ENCODE results near the gene NIPA2.
A peak's percentile ranks its signal among the peaks of the same experiment; 100 is the strongest.

The NIPA2 gene

DNA sequence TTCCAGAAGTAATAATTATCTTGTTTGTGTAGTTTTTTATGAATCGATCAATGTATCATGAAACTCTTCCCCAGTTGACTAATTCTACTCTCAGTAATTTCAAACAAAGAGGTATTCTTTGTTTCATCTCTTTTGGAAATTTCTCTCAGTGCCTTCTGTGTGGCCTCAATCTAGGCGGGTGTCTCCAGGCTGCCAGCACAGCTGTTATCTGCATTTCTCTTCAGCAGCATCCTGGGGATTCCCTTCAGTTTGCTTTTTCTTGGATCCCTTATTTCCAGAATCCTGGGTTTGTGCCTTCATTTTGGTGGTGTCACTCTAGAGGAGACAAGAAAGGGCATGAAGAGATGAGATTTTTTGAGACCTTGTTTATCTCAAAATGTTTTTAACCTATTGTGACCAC, 22.7 kb downstream of the NIPA2 start:
- DNase-seq (ENCODE audit: low spot score in 2 of 2) (no peak), ATAC-seq (no peak)
- H3K4me3 Mint-ChIP-seq: no peak overlapping the region
- H3K36me3 Mint-ChIP-seq: peaks cover 100% of the 10 kb centered on the region
- H3K27ac Mint-ChIP-seq: peak overlapping the region; percentile 30
- no peaks in the 10 kb centered on the region for H3K9me3 Mint-ChIP-seq
- H3K4me1 Mint-ChIP-seq: peaks cover 13% of the 10 kb centered on the region

- peak overlapping the region; percentile 30 for H3K27ac Mint-ChIP-seq
These were observed 24.9 kb downstream of the NIPA2 start for GRCh38 chr15:22863356-22863755.

DNA sequence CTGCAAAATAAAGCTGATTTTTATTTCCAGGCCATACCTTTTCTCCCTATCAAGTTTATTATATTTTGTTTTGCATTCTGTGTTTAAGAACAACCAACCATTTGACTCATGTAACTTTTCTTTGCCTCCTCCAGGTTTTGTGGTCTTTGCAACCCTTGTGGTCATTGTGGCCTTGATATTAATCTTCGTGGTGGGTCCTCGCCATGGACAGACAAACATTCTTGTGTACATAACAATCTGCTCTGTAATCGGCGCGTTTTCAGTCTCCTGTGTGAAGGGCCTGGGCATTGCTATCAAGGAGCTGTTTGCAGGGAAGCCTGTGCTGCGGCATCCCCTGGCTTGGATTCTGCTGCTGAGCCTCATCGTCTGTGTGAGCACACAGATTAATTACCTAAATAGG, 27.6 kb downstream of the NIPA2 start:
- ATAC-seq: no peak
- peaks cover 14% of the 10 kb centered on the region for H3K4me1 Mint-ChIP-seq
- H3K27ac Mint-ChIP-seq: peak overlapping the region; percentile 19
- DNase-seq (ENCODE audit: low spot score in 2 of 2): no peak
- peaks cover 94% of the 10 kb centered on the region for H3K36me3 Mint-ChIP-seq
- no peak overlapping the region for H3K4me3 Mint-ChIP-seq
- H3K9me3 Mint-ChIP-seq: no peaks in the 10 kb centered on the region

More at GRCh38 chr15:22863356-22863755, 24.9 kb downstream of the NIPA2 start:
- Mint-ChIP-seq H3K4me3 (no peak overlapping the region), H3K36me3 (peaks cover 100% of the 10 kb centered on the region), H3K9me3 (no peaks in the 10 kb centered on the region), H3K4me1 (peaks cover 14% of the 10 kb centered on the region)
- no peak for ATAC-seq
- no peak for DNase-seq (ENCODE audit: low spot score in 2 of 2)

GRCh38 chr15:22867886-22868285, 29.4 kb downstream of the NIPA2 start:
- Mint-ChIP-seq H3K4me3 (no peak overlapping the region), H3K36me3 (peaks cover 83% of the 10 kb centered on the region), H3K9me3 (no peaks in the 10 kb centered on the region), H3K4me1 (peaks cover 8% of the 10 kb centered on the region), H3K27ac (no peak overlapping the region)
- no peak for DNase-seq (ENCODE audit: low spot score in 2 of 2)
- no peak for ATAC-seq

- Mint-ChIP-seq H3K4me3 (no peak overlapping the region), H3K9me3 (no peaks in the 10 kb centered on the region), H3K27ac (no peak overlapping the region), H3K36me3 (peaks cover 77% of the 10 kb centered on the region), H3K4me1 (peaks cover 8% of the 10 kb centered on the region)
- DNase-seq (ENCODE audit: low spot score in 2 of 2): no peak
- ATAC-seq: no peak
These were observed 30.0 kb downstream of the NIPA2 start for GRCh38 chr15:22868495-22868894.

- H3K27ac Mint-ChIP-seq: no peak overlapping the region
- no peaks in the 10 kb centered on the region for H3K9me3 Mint-ChIP-seq
- H3K4me3 Mint-ChIP-seq: no peak overlapping the region
- peaks cover 73% of the 10 kb centered on the region for H3K36me3 Mint-ChIP-seq
- H3K4me1 Mint-ChIP-seq: peaks cover 8% of the 10 kb centered on the region
- DNase-seq (ENCODE audit: low spot score in 2 of 2) (no peak), ATAC-seq (no peak)
These were observed 30.5 kb downstream of the NIPA2 start for GRCh38 chr15:22868928-22869327.

GRCh38 chr15:22869856-22870255, 31.4 kb downstream of the NIPA2 start:
- peaks cover 64% of the 10 kb centered on the region for H3K36me3 Mint-ChIP-seq
- H3K4me3 Mint-ChIP-seq: no peak overlapping the region
- H3K9me3 Mint-ChIP-seq: no peaks in the 10 kb centered on the region
- DNase-seq (ENCODE audit: low spot score in 2 of 2) (no peak), ATAC-seq (no peak)
- H3K27ac Mint-ChIP-seq: no peak overlapping the region
- H3K4me1 Mint-ChIP-seq: peaks cover 8% of the 10 kb centered on the region

DNA sequence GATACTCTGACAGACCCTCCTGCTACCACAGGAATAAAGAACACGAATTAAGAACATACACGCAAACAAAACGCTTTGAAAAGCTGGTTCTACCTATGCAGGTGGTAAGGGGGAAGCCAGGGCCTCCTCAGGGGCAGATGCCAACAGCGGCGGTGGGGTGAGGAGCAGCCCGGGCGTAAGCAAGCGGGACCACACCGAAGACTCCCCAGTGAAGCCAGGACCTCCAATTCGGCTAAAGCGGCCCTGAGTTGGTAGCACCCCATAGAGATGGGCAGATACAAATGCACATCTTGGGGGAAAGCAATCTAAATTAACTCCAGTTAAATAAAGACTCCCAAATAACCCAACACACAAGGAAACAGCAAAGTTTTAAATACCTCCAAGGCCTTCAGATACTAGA, 32.4 kb downstream of the NIPA2 start:
- peak overlapping the region; percentile 27 for H3K27ac Mint-ChIP-seq
- H3K36me3 Mint-ChIP-seq: peaks cover 54% of the 10 kb centered on the region
- no peak overlapping the region for H3K4me3 Mint-ChIP-seq
- H3K4me1 Mint-ChIP-seq: peaks cover 4% of the 10 kb centered on the region
- no peaks in the 10 kb centered on the region for H3K9me3 Mint-ChIP-seq
- ATAC-seq (no peak), DNase-seq (ENCODE audit: low spot score in 2 of 2) (no peak)

DNA sequence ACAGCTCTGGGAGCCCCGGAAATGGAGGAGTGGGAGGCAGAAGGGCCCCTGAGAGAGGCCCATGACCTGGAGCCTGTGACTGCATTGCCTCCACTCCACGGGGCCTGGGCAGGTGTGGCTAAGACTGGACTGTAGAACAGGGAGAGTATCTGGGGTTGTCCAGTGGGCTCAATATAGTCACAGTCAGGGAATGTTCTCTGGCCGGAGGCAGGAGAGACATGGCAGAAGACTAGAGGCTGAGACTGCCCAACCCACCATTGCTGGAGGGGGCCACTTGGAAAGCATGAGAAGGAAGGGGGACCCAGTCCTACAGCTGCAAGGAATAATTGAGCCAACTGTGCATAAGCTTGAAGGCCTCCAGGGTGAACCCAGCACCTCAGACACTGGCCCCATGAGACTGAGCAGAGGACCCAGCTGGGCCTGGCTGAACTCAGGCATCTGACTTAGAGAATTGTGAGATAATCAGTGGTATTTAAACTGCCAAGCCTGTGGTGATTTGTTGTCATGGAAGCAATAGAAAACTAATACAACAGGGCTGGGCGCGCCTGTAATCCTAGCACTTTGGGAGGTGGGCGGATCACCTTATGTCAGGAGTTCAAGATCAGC, 33.1 kb downstream of the NIPA2 start:
- H3K4me1 Mint-ChIP-seq: no peaks in the 10 kb centered on the region
- no peak overlapping the region for H3K4me3 Mint-ChIP-seq
- peak overlapping the region; percentile 27 for H3K27ac Mint-ChIP-seq
- no peak for DNase-seq (ENCODE audit: low spot score in 2 of 2)
- no peak for ATAC-seq
- H3K36me3 Mint-ChIP-seq: peaks cover 46% of the 10 kb centered on the region
- H3K9me3 Mint-ChIP-seq: no peaks in the 10 kb centered on the region

DNA sequence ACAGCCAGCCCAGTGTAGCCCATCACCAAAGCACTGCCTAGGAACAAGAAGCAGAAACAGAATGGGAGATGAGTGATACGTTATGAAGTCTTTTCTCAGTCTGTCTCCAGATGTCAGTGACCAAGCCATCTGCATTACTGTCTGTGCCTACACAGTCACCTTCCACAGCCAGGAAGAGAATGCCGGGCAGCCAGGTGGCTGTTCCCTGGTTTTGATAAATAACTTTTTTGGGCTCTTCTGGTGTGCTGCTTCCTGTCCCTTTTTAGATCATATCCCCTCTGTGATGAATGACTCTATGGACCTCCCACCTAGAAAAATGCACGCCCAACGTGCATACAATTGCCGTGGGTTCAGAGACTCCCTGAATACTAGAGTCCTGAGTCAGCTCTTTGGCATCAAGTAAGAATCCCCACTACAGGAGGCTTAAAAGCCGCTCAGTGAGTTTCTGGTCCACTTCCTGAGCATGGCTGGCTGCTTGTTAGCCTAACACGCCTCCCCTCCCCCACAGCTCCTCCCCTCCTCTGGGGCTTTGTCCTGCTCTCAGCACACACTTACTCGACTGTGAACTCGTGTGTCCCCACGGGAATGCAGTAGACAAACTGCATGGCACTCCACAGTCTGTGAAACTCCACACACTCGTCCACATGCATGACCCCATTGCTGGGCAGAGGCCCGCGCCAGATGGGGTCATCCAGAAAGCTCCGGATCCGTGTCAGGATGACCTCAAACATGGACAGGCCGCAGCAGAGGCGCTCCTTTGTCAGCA, 34.7 kb downstream of the NIPA2 start:
- H3K9me3 Mint-ChIP-seq: no peaks in the 10 kb centered on the region
- DNase-seq (ENCODE audit: low spot score in 2 of 2): no peak
- H3K4me3 Mint-ChIP-seq: no peak overlapping the region
- H3K27ac Mint-ChIP-seq: no peak overlapping the region
- H3K4me1 Mint-ChIP-seq: peaks cover 2% of the 10 kb centered on the region
- no peak for ATAC-seq
- peaks cover 31% of the 10 kb centered on the region for H3K36me3 Mint-ChIP-seq

DNA sequence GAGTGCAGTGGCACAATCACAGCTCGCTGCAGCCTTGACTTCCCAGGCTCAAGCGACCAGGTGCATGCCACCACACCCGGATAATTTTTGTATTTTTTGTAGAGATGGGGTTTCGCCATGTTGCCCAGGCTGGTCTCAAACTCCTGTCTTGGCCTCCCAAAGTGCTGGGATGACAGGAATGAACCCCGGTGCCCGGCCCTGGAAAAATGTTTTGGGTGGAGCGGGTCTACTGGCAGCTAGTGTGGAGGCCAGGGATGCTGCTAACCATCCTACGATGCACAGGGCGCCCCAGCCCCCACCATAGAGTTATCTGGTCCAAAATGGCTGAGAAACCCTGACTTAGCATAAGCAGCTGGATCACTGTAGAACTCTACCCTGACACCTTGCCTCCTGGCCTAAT, 35.4 kb downstream of the NIPA2 start:
- Mint-ChIP-seq H3K4me1 (peaks cover 5% of the 10 kb centered on the region), H3K36me3 (peaks cover 24% of the 10 kb centered on the region), H3K4me3 (no peak overlapping the region), H3K9me3 (no peaks in the 10 kb centered on the region), H3K27ac (no peak overlapping the region)
- ATAC-seq (no peak), DNase-seq (ENCODE audit: low spot score in 2 of 2) (no peak)

GRCh38 chr15:22874256-22874655, 35.8 kb downstream of the NIPA2 start:
- Mint-ChIP-seq H3K4me1 (peaks cover 5% of the 10 kb centered on the region), H3K4me3 (no peak overlapping the region), H3K36me3 (peaks cover 20% of the 10 kb centered on the region), H3K9me3 (no peaks in the 10 kb centered on the region), H3K27ac (no peak overlapping the region)
- ATAC-seq: no peak
- DNase-seq (ENCODE audit: low spot score in 2 of 2): no peak

- no peak for DNase-seq (ENCODE audit: low spot score in 2 of 2)
- H3K9me3 Mint-ChIP-seq: no peaks in the 10 kb centered on the region
- peaks cover 5% of the 10 kb centered on the region for H3K4me1 Mint-ChIP-seq
- H3K27ac Mint-ChIP-seq: no peak overlapping the region
- no peak for ATAC-seq
- peaks cover 13% of the 10 kb centered on the region for H3K36me3 Mint-ChIP-seq
- H3K4me3 Mint-ChIP-seq: no peak overlapping the region
These were observed 36.5 kb downstream of the NIPA2 start for GRCh38 chr15:22874966-22875365.

- no peaks in the 10 kb centered on the region for H3K9me3 Mint-ChIP-seq
- no peak for DNase-seq (ENCODE audit: low spot score in 2 of 2)
- no peak for ATAC-seq
- no peak overlapping the region for H3K27ac Mint-ChIP-seq
- H3K4me3 Mint-ChIP-seq: no peak overlapping the region
- H3K36me3 Mint-ChIP-seq: peaks cover 1% of the 10 kb centered on the region
- H3K4me1 Mint-ChIP-seq: peaks cover 5% of the 10 kb centered on the region
These were observed 38.7 kb downstream of the NIPA2 start for GRCh38 chr15:22877117-22877516.

GRCh38 chr15:22877607-22878006, 39.1 kb downstream of the NIPA2 start:
- no peak overlapping the region for H3K4me3 Mint-ChIP-seq
- ATAC-seq (no peak), DNase-seq (ENCODE audit: low spot score in 2 of 2) (no peak)
- H3K4me1 Mint-ChIP-seq: peaks cover 5% of the 10 kb centered on the region
- H3K27ac Mint-ChIP-seq: no peak overlapping the region
- no peaks in the 10 kb centered on the region for H3K9me3 Mint-ChIP-seq
- H3K36me3 Mint-ChIP-seq: no peaks in the 10 kb centered on the region

- Mint-ChIP-seq H3K9me3 (no peaks in the 10 kb centered on the region), H3K36me3 (no peaks in the 10 kb centered on the region), H3K4me1 (peaks cover 5% of the 10 kb centered on the region), H3K4me3 (no peak overlapping the region), H3K27ac (no peak overlapping the region)
- ATAC-seq (no peak), DNase-seq (ENCODE audit: low spot score in 2 of 2) (no peak)
These were observed 39.6 kb downstream of the NIPA2 start for GRCh38 chr15:22878103-22878502.
